ENCODE results near the gene FOXE1.

GRCh38 chr9:97847474-97848214, 5.4 kb upstream of the FOXE1 start:
- no peak for TF ChIP-seq CTCF (IDR thresholded peaks at IDR 0.05; ENCODE audit: low read depth, low read length, poor library complexity, severe bottlenecking)
- no peak for TF ChIP-seq EZH2phosphoT487 (IDR thresholded peaks at IDR 0.05; ENCODE audit: borderline replicate concordance, low read length)

Data from DOHH2 (cell line).